ENCODE results near the gene PPFIA1. TPM values are rescaled to one million over a fixed set of nuclear protein-coding genes. Genes with fewer than 3 reads are reported as not detected.

The PPFIA1 gene
- polyA plus RNA-seq, 1 of the 3 experiments (the other 2 are of a cell fraction), result 37.4 TPM

DNA sequence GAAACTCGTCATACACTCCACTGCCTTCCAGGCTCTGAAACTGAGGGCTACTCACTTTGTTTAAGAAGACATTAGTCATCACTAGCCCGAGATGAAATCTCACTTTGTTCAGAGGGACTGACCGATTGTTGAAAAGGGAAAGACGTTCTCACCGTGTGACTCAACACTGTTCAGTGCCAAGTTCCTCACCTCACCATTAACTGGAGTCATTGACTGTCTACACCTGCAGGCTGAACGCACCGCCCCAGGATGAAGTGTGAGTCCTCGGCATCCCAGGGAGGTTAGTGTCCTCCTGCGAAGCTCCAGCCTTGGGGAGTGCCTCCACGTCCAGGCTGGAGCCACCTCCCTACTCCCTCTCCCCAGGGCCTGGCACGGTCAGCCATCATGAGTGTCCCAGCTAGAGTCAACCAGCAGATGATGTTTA is 37.0 kb upstream of the PPFIA1 start:
- Histone ChIP-seq H3K27me3 (ENCODE audit: insufficient read depth) (no peaks in the 10 kb centered on the region), H3K4me2 (peak overlapping the region; percentile 23; the same call in 1 of the 2 replicates), H3K9me3 (no peaks in the 10 kb centered on the region), H3K9me2 (no peaks in the 10 kb centered on the region), H3K9ac (no peak overlapping the region), H3F3A (replicated peaks; ENCODE audit: insufficient read depth) (peaks cover 16% of the 10 kb centered on the region), H4K20me1 (ENCODE audit: insufficient read depth) (peaks cover 9% of the 10 kb centered on the region; the same call in 1 of the 2 replicates), H3K27ac (ENCODE audit: low read depth in 2 of 2, low read length in 1 of 2) (0 out of 4 replicates have a peak overlapping the region, but pooled peaks of 1 of the 2 experiments have one; percentile 9), H2AFZ (ENCODE audit: low read depth) (no peak overlapping the region), H3K4me1 (ENCODE audit: control insufficient read depth in 1 of 2, insufficient read depth in 2 of 2, low read depth in 1 of 2, low read length in 1 of 2) (no peaks in the 10 kb centered on the region), H3K79me2 (ENCODE audit: insufficient read depth) (no peaks in the 10 kb centered on the region), H3K4me3 (ENCODE audit: low read depth in 2 of 2, low read length in 1 of 2) (no peak overlapping the region), H3K36me3 (replicated peaks in 1 of 2; ENCODE audit: control insufficient read depth in 1 of 2, insufficient read depth in 2 of 2, low read length in 1 of 2) (no peaks in the 10 kb centered on the region)
- ChIA-PET POLR2A (no interaction called here), CTCF (interaction anchor here (0.7 kb wide), 1 partner anchor 37 kb away, joined by 3 read pairs; no protein-coding TSS in a partner anchor)
- 16% methylated on average over 6 of the region's 11 CpGs for WGBS (ENCODE audit: low lambda C conversion rate)
- no peak for TF ChIP-seq RFX5 (IDR thresholded peaks at IDR 0.05; ENCODE audit: low read length)
- peak; percentile 56; the same call in 1 of the 2 replicates for TF ChIP-seq TCF12 (IDR thresholded peaks at IDR 0.05)
- TF ChIP-seq POLR2AphosphoS5 (IDR thresholded peaks at IDR 0.05; ENCODE audit: low read depth, low read length), result no peak
- TF ChIP-seq FOSL2 (IDR thresholded peaks at IDR 0.05; ENCODE audit: borderline replicate concordance, low read depth), result peak; percentile 64
- peak in 1 of 2 experiments; percentile 30; a peak in 1 of 4 replicates for TF ChIP-seq EP300 (IDR thresholded peaks at IDR 0.05; ENCODE audit: borderline replicate concordance in 1 of 2, low read depth in 1 of 2, low read length in 1 of 2)
- no peak for TF ChIP-seq NRF1 (IDR thresholded peaks at IDR 0.05; ENCODE audit: low read depth, low read length)
- no peak for TF ChIP-seq SIN3A (IDR thresholded peaks at IDR 0.05; ENCODE audit: borderline replicate concordance, low read depth, low read length)
- peak; percentile 81 for TF ChIP-seq NFIC (IDR thresholded peaks at IDR 0.05; ENCODE audit: borderline replicate concordance)
- TF ChIP-seq, protein P1, sequence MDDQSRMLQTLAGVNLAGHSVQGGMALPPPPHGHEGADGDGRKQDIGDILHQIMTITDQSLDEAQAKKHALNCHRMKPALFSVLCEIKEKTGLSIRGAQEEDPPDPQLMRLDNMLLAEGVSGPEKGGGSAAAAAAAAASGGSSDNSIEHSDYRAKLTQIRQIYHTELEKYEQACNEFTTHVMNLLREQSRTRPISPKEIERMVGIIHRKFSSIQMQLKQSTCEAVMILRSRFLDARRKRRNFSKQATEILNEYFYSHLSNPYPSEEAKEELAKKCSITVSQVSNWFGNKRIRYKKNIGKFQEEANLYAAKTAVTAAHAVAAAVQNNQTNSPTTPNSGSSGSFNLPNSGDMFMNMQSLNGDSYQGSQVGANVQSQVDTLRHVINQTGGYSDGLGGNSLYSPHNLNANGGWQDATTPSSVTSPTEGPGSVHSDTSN (IDR thresholded peaks at IDR 0.05), result peak; percentile 55
- no peak for TF ChIP-seq MEF2A (IDR thresholded peaks at IDR 0.05; ENCODE audit: borderline replicate concordance, low read depth)
- TF ChIP-seq JUND (IDR thresholded peaks at IDR 0.05), result peak; percentile 60
- no peak for DNase-seq

DNA sequence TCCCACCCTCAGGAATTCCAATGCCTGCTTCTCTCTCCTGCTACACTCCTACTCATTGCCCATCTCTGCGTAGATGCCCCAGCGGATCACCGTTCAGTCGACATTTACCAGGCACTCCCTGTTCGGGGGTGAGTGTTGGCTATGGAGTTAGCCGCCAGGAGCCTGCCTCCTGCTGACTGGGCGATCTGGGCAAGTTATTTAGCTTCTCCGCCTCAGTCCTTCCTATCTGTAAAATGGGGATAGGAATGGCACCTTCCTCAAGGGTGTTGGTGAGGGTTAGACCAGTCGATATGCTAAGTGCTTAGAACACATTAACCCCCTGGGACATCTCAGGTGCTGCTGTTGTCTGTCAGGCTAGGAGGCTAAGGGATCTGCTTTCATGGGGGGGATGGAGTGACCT is 36.5 kb upstream of the PPFIA1 start:
- no peaks in the 10 kb centered on the region for H3K9me3 ChIP-seq
- no peak overlapping the region for H2AFZ ChIP-seq (ENCODE audit: low read depth)
- no peaks in the 10 kb centered on the region for H3K27me3 ChIP-seq (ENCODE audit: insufficient read depth)
- H3K4me3 ChIP-seq (ENCODE audit: low read depth in 2 of 2, low read length in 1 of 2), result no peak overlapping the region
- H3K36me3 ChIP-seq (replicated peaks in 1 of 2; ENCODE audit: control insufficient read depth in 1 of 2, insufficient read depth in 2 of 2, low read length in 1 of 2), result no peaks in the 10 kb centered on the region
- WGBS (ENCODE audit: low lambda C conversion rate), result 80% methylated on average over 9 of the region's 9 CpGs
- 0 out of 4 replicates have a peak overlapping the region, but pooled peaks of 1 of the 2 experiments have one; percentile 9 for H3K27ac ChIP-seq (ENCODE audit: low read depth in 2 of 2, low read length in 1 of 2)
- no peaks in the 10 kb centered on the region for H3K9me2 ChIP-seq
- H3F3A ChIP-seq (replicated peaks; ENCODE audit: insufficient read depth), result peaks cover 16% of the 10 kb centered on the region
- no peaks in the 10 kb centered on the region for H3K79me2 ChIP-seq (ENCODE audit: insufficient read depth)
- no peaks in the 10 kb centered on the region for H3K4me1 ChIP-seq (ENCODE audit: control insufficient read depth in 1 of 2, insufficient read depth in 2 of 2, low read depth in 1 of 2, low read length in 1 of 2)
- H3K4me2 ChIP-seq, result peak overlapping the region; percentile 23; the same call in 1 of the 2 replicates
- peaks cover 9% of the 10 kb centered on the region; the same call in 1 of the 2 replicates for H4K20me1 ChIP-seq (ENCODE audit: insufficient read depth)
- no peak overlapping the region for H3K9ac ChIP-seq
- DNase-seq, result no peak
- CTCF ChIA-PET, result interaction anchor here (1.1 kb wide), 1 partner anchor 38 kb away, joined by 3 read pairs; no protein-coding TSS in a partner anchor
- POLR2A ChIA-PET, result no interaction called here
- TF ChIP-seq MEF2A (IDR thresholded peaks at IDR 0.05; ENCODE audit: borderline replicate concordance, low read depth), result no peak
- TF ChIP-seq CHD2 (IDR thresholded peaks at IDR 0.05; ENCODE audit: low read length, partially characterized antibody), result no peak
- no peak for TF ChIP-seq RFX5 (IDR thresholded peaks at IDR 0.05; ENCODE audit: low read length)
- TF ChIP-seq, protein P2, sequence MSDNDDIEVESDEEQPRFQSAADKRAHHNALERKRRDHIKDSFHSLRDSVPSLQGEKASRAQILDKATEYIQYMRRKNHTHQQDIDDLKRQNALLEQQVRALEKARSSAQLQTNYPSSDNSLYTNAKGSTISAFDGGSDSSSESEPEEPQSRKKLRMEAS (IDR thresholded peaks at IDR 0.05; ENCODE audit: low read depth), result no peak
- TF ChIP-seq TCF12 (IDR thresholded peaks at IDR 0.05), result no peak
- no peak for TF ChIP-seq FOXJ3 (CRISPR knock-in tag; IDR thresholded peaks at IDR 0.05)
- TF ChIP-seq JUND (IDR thresholded peaks at IDR 0.05), result no peak
- TF ChIP-seq TEAD4 (IDR thresholded peaks at IDR 0.05; ENCODE audit: borderline replicate concordance, insufficient read depth), result no peak
- no peak for TF ChIP-seq YY1 (IDR thresholded peaks at IDR 0.05; ENCODE audit: low read depth)
- no peak for TF ChIP-seq POLR2AphosphoS5 (IDR thresholded peaks at IDR 0.05; ENCODE audit: low read depth, low read length)
- no peak for TF ChIP-seq MXI1 (IDR thresholded peaks at IDR 0.05; ENCODE audit: low read depth, low read length)
- TF ChIP-seq, protein P3, sequence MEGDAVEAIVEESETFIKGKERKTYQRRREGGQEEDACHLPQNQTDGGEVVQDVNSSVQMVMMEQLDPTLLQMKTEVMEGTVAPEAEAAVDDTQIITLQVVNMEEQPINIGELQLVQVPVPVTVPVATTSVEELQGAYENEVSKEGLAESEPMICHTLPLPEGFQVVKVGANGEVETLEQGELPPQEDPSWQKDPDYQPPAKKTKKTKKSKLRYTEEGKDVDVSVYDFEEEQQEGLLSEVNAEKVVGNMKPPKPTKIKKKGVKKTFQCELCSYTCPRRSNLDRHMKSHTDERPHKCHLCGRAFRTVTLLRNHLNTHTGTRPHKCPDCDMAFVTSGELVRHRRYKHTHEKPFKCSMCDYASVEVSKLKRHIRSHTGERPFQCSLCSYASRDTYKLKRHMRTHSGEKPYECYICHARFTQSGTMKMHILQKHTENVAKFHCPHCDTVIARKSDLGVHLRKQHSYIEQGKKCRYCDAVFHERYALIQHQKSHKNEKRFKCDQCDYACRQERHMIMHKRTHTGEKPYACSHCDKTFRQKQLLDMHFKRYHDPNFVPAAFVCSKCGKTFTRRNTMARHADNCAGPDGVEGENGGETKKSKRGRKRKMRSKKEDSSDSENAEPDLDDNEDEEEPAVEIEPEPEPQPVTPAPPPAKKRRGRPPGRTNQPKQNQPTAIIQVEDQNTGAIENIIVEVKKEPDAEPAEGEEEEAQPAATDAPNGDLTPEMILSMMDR (IDR thresholded peaks at IDR 0.05), result no peak
- TF ChIP-seq EP300 (IDR thresholded peaks at IDR 0.05; ENCODE audit: borderline replicate concordance in 1 of 2, low read depth in 1 of 2, low read length in 1 of 2), result no peak
- TF ChIP-seq, protein P1 (IDR thresholded peaks at IDR 0.05), result no peak
- TF ChIP-seq, protein P4, sequence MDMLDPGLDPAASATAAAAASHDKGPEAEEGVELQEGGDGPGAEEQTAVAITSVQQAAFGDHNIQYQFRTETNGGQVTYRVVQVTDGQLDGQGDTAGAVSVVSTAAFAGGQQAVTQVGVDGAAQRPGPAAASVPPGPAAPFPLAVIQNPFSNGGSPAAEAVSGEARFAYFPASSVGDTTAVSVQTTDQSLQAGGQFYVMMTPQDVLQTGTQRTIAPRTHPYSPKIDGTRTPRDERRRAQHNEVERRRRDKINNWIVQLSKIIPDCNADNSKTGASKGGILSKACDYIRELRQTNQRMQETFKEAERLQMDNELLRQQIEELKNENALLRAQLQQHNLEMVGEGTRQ (IDR thresholded peaks at IDR 0.05; ENCODE audit: borderline replicate concordance, low read depth, low read length), result no peak
- TF ChIP-seq NFIC (IDR thresholded peaks at IDR 0.05; ENCODE audit: borderline replicate concordance), result no peak
- TF ChIP-seq ELF1 (IDR thresholded peaks at IDR 0.05), result no peak
